GM21515 (cell line): Measurements from ENCODE around the gene SLC38A4.

Experiments used
- ATAC-seq: cut with Tn5 transposase; IDR thresholded peaks from one replicate; pipeline ENCODE4 v1.9.1; 2021; ENCODE audit not compliant: unreplicated experiment

The SLC38A4 gene

GRCh38 chr12:46717159-46717558 is 108.6 kb downstream of the SLC38A4 start:
- ATAC-seq: no peak
